ENCODE measurements around the gene CIDEB. TPM values are rescaled to one million over a fixed set of nuclear protein-coding genes. Genes with fewer than 3 reads are reported as not detected.

CIDEB gene
- total RNA-seq, 4 donors from 2014 or later, result 6.7 to 168 (median 23.6) TPM

DNA sequence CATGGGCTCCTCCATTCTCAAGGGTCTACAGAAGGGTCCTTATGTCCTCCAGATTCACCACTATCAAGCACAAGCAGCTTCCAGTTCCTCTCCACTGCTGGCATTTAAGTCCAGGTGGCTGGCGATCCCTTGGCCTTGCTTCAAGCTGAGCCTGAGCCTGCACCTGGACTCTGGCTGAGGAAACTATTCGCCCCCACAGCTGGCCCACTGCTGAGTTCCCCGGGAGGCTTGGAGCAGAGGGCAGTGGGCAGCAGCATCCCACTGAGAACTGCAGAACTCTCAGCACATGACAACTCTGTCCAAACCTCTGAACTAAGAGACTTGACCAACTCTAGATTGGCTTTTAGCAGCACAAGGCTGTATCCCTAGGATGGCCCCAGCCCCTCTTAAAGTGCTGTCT is 25.0 kb downstream of the CIDEB start:
- TF ChIP-seq, protein P1, sequence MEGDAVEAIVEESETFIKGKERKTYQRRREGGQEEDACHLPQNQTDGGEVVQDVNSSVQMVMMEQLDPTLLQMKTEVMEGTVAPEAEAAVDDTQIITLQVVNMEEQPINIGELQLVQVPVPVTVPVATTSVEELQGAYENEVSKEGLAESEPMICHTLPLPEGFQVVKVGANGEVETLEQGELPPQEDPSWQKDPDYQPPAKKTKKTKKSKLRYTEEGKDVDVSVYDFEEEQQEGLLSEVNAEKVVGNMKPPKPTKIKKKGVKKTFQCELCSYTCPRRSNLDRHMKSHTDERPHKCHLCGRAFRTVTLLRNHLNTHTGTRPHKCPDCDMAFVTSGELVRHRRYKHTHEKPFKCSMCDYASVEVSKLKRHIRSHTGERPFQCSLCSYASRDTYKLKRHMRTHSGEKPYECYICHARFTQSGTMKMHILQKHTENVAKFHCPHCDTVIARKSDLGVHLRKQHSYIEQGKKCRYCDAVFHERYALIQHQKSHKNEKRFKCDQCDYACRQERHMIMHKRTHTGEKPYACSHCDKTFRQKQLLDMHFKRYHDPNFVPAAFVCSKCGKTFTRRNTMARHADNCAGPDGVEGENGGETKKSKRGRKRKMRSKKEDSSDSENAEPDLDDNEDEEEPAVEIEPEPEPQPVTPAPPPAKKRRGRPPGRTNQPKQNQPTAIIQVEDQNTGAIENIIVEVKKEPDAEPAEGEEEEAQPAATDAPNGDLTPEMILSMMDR (IDR thresholded peaks at IDR 0.05), result no peak
- no peak for TF ChIP-seq EP300 (IDR thresholded peaks at IDR 0.05; ENCODE audit: low read depth)
- no peak for TF ChIP-seq POLR2AphosphoS5 (IDR thresholded peaks at IDR 0.05)
- no peak for TF ChIP-seq POLR2A (IDR thresholded peaks at IDR 0.05)
- intact Hi-C loops (cut with DNase I; ENCODE audit: low total_unique reads) (no loop called here), in situ Hi-C loops (cut with MboI; ENCODE audit: low pct_ligation_motif_present in 1 of 4, low pct_unique_long_range_greater_than_20kb in 1 of 4, low sequenced_read_pairs in 3 of 4) (no loop called here)
- Histone ChIP-seq H3K4me1 (no peaks in the 10 kb centered on the region), H3K27me3 (no peaks in the 10 kb centered on the region), H3K4me3 (no peak overlapping the region), H3K27ac (no peak overlapping the region), H3K36me3 (no peaks in the 10 kb centered on the region), H3K9me3 (no peaks in the 10 kb centered on the region)
- DNase-seq, result no peak
- 94% methylated on average over 3 of the region's 3 CpGs; no CpG with 5 or more reads in 1 of the 2 donors for WGBS, 2 donors (ENCODE audit: low coverage in 1 of 2)

DNA sequence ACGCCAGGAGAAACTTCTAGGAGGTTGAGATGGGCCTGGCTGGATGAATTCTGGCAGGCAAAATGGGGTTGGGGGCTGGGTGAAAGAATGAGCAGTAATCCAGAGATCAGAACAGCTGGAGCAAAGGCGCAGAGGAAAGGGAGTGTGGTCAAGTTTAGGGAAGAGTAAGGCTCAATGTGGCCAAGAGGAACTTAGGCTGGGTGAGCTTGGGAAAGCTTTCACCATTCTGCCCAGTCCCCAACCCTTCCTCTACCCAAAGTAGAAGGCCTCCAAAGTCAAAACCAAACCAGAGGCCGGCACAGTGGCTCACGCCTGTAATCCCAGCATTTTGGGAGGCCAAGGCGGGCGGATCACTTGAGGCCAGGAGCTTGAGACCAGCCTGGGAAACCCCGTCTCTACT is 26.1 kb downstream of the CIDEB start:
- intact Hi-C loops (cut with DNase I; ENCODE audit: low total_unique reads), result no loop called here
- Histone ChIP-seq H3K4me3 (no peak overlapping the region), H3K27me3 (no peaks in the 10 kb centered on the region), H3K27ac (no peak overlapping the region), H3K4me1 (no peaks in the 10 kb centered on the region), H3K9me3 (no peaks in the 10 kb centered on the region), H3K36me3 (no peaks in the 10 kb centered on the region)
- DNase-seq, result no peak
- in situ Hi-C loops (cut with MboI; ENCODE audit: low pct_ligation_motif_present in 1 of 4, low pct_unique_long_range_greater_than_20kb in 1 of 4, low sequenced_read_pairs in 3 of 4), result no loop called here
- 79 to 92% methylated on average over 2 to 7 of the region's 7 CpGs for WGBS, 2 donors (ENCODE audit: low coverage in 1 of 2)
- no peak for TF ChIP-seq POLR2AphosphoS5 (IDR thresholded peaks at IDR 0.05)
- TF ChIP-seq EP300 (IDR thresholded peaks at IDR 0.05; ENCODE audit: low read depth), result no peak
- no peak for TF ChIP-seq POLR2A (IDR thresholded peaks at IDR 0.05)
- TF ChIP-seq, protein P1 (IDR thresholded peaks at IDR 0.05), result no peak

DNA sequence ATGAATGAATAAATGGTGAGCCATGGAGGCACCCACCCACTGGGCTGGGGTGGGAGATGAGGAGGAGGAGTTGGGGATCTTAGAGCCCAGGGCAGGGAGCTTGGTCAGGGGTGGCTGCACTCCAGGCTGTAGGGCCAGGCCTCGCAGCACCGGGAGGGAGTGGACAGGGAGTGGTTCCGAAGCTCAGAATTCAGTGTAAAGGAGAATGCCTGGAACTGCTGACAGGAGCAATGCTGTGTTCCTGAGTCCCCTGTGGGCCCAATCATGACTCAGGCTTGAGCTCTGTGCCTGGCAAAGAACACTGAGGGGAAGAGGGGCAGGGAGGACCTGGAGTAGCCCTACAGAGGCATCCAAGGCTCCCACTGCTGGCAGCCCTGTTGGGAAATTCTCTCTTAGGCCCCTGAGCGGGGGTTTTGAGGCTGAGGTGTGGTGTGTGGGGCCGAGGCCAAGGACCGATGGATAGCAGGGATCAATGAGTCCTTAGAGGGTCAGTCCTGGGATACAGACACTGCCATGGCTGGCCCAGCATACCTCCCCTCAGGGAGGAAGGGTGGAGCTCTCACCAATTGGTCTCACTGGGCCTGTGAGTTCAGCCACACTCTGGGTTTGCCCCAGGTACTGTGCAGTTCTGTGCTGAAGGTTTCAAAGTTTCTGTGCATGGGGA is 26.8 kb downstream of the CIDEB start:
- H3K4me1 ChIP-seq, result no peaks in the 10 kb centered on the region
- intact Hi-C loops (cut with DNase I; ENCODE audit: low total_unique reads) (no loop called here), in situ Hi-C loops (cut with MboI; ENCODE audit: low pct_ligation_motif_present in 1 of 4, low pct_unique_long_range_greater_than_20kb in 1 of 4, low sequenced_read_pairs in 3 of 4) (no loop called here)
- H3K4me3 ChIP-seq, result no peak overlapping the region
- WGBS, 2 donors (ENCODE audit: low coverage in 1 of 2), result 92% methylated on average over 6 of the region's 6 CpGs; no CpG with 5 or more reads in 1 of the 2 donors
- no peaks in the 10 kb centered on the region for H3K36me3 ChIP-seq
- no peaks in the 10 kb centered on the region for H3K9me3 ChIP-seq
- H3K27me3 ChIP-seq, result no peaks in the 10 kb centered on the region
- TF ChIP-seq EP300 (IDR thresholded peaks at IDR 0.05; ENCODE audit: low read depth) (no peak), POLR2A (IDR thresholded peaks at IDR 0.05) (no peak), POLR2AphosphoS5 (IDR thresholded peaks at IDR 0.05) (no peak)
- TF ChIP-seq, protein P1 (IDR thresholded peaks at IDR 0.05), result no peak
- DNase-seq, result no peak
- H3K27ac ChIP-seq, result no peak overlapping the region

DNA sequence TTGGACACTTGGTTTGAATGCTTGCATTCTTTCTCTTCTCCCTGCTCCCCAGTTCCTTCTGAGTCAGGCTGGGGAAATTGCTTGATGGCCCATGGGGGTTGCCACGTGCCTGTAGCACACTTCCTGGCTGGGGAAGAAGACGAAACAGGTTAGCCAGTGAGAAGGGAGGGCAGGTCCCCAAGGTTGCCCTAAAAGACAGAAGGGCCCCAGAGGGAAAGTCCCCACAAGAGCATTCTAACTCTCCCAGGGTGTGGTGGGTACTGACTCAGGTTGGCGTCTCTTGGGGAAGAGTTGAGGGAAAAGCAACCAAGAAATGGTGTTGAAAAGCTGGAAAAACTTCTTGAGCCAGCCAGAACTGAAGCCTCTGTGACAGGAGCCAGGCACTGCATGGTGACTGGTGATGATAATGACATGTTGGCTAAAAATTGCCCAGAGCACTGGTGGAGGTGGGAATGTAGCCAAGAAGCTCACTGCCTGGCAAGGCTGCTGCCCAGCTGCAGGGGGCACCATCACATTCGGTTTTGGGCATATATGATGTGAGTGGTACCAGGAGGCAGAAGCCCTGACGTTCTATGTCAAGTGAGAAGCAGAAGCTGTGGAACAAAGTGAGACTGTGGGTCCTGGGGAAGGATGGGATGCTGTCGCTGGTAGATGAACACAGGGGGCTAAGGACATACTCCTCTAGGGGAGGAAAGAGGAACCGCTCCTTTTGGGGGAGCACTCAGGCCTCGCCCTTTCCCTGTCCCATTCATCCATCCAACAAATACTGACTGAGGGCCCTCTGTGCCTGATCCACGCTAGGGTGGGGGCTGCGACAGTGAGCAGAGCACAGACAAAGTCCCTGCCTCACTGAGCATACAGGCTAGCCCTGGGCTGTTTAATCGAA is 28.2 kb downstream of the CIDEB start:
- Histone ChIP-seq H3K9me3 (no peaks in the 10 kb centered on the region), H3K36me3 (no peaks in the 10 kb centered on the region), H3K27me3 (no peaks in the 10 kb centered on the region), H3K27ac (no peak overlapping the region), H3K4me3 (no peak overlapping the region), H3K4me1 (no peaks in the 10 kb centered on the region)
- DNase-seq, result no peak
- in situ Hi-C loops (cut with MboI; ENCODE audit: low pct_ligation_motif_present in 1 of 4, low pct_unique_long_range_greater_than_20kb in 1 of 4, low sequenced_read_pairs in 3 of 4), result no loop called here
- TF ChIP-seq POLR2A (IDR thresholded peaks at IDR 0.05) (no peak), POLR2AphosphoS5 (IDR thresholded peaks at IDR 0.05) (no peak), EP300 (IDR thresholded peaks at IDR 0.05; ENCODE audit: low read depth) (no peak)
- TF ChIP-seq, protein P1 (IDR thresholded peaks at IDR 0.05), result no peak
- intact Hi-C loops (cut with DNase I; ENCODE audit: low total_unique reads), result no loop called here
- 70 to 72% methylated on average over 5 to 11 of the region's 11 CpGs for WGBS, 2 donors (ENCODE audit: low coverage in 1 of 2)
